ENCODE data around the gene GTSE1. TPM values are rescaled to one million over a fixed set of nuclear protein-coding genes. Genes with fewer than 3 reads are reported as not detected.

Gene GTSE1
- total and polyA plus RNA-seq, 2 of the 13 experiments (the other 11 are each of a cell fraction or from before 2014, with no cell fraction given), result 10.7 to 13.5 TPM

DNA sequence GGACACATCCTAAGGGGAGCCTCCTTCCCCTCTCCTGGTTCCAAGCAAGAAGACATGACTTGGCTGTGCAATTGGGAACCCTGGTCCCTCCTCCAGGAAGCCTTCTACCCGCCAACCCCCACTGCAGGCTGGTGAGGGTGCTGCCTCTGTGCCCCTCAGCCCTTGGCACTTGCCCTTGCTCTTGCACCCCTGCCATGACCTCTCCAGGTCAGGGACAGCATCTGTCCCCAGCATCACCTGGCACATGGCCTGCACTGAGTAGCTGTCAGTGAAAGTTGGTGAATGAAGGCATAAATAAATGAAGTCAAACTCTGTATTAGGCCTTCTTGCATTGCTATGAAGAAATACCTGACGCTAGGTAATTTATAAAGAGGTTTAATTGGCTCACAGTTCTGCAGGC is 1.9 kb upstream of the GTSE1 start (continued):
- TF ChIP-seq ZNF20 (CRISPR knock-in tag; IDR thresholded peaks at IDR 0.05) (no peak), AGO2 (optimal IDR thresholded peaks at IDR 0.05; ENCODE audit: low read depth, low read length) (peak; percentile 75), ZNF770 (CRISPR knock-in tag; IDR thresholded peaks at IDR 0.05) (no peak), TAF15 (IDR thresholded peaks at IDR 0.05; ENCODE audit: low read depth, low read length, poor library complexity, severe bottlenecking) (no peak), PTBP1 (IDR thresholded peaks at IDR 0.05; ENCODE audit: low read depth, low read length, poor library complexity, severe bottlenecking) (no peak), ZHX1 (CRISPR knock-in tag; IDR thresholded peaks at IDR 0.05; ENCODE audit: low read depth) (no peak), PLSCR1 (CRISPR knock-in tag; IDR thresholded peaks at IDR 0.05; ENCODE audit: borderline replicate concordance) (no peak), ZNF34 (CRISPR knock-in tag; IDR thresholded peaks at IDR 0.05; ENCODE audit: borderline replicate concordance) (no peak), ZNF274 (CRISPR knock-in tag; IDR thresholded peaks at IDR 0.05) (no peak), ELK4 (CRISPR knock-in tag; IDR thresholded peaks at IDR 0.05; ENCODE audit: borderline replicate concordance) (no peak), MED1 (CRISPR knock-in tag; IDR thresholded peaks at IDR 0.05) (no peak), WIZ (CRISPR knock-in tag; IDR thresholded peaks at IDR 0.05) (no peak)
- TF ChIP-seq, protein P1, sequence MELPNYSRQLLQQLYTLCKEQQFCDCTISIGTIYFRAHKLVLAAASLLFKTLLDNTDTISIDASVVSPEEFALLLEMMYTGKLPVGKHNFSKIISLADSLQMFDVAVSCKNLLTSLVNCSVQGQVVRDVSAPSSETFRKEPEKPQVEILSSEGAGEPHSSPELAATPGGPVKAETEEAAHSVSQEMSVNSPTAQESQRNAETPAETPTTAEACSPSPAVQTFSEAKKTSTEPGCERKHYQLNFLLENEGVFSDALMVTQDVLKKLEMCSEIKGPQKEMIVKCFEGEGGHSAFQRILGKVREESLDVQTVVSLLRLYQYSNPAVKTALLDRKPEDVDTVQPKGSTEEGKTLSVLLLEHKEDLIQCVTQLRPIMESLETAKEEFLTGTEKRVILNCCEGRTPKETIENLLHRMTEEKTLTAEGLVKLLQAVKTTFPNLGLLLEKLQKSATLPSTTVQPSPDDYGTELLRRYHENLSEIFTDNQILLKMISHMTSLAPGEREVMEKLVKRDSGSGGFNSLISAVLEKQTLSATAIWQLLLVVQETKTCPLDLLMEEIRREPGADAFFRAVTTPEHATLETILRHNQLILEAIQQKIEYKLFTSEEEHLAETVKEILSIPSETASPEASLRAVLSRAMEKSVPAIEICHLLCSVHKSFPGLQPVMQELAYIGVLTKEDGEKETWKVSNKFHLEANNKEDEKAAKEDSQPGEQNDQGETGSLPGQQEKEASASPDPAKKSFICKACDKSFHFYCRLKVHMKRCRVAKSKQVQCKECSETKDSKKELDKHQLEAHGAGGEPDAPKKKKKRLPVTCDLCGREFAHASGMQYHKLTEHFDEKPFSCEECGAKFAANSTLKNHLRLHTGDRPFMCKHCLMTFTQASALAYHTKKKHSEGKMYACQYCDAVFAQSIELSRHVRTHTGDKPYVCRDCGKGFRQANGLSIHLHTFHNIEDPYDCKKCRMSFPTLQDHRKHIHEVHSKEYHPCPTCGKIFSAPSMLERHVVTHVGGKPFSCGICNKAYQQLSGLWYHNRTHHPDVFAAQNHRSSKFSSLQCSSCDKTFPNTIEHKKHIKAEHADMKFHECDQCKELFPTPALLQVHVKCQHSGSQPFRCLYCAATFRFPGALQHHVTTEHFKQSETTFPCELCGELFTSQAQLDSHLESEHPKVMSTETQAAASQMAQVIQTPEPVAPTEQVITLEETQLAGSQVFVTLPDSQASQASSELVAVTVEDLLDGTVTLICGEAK (IDR thresholded peaks at IDR 0.05), result no peak
- TF ChIP-seq, protein P1 (CRISPR knock-in tag; IDR thresholded peaks at IDR 0.05), result no peak

Data from HepG2 (cell line).